GM18873 (cell line): ENCODE data around the gene SLC2A8.

Experiments
- ATAC-seq: cut with Tn5 transposase; IDR thresholded peaks from one replicate; pipeline ENCODE4 v1.9.1; 2021; ENCODE audit warnings: mild to moderate bottlenecking, moderate library complexity, moderate number of reproducible peaks; ENCODE audit not compliant: unreplicated experiment, low FRiP score

Gene SLC2A8

GRCh38 chr9:127399736-127400269 lies 2.8 kb downstream of the SLC2A8 start:
- no peak for ATAC-seq

- ATAC-seq = no peak
These were observed 5.6 kb downstream of the SLC2A8 start for GRCh38 chr9:127402401-127403090.

GRCh38 chr9:127403507-127404192 lies 6.7 kb downstream of the SLC2A8 start:
- no peak for ATAC-seq

- ATAC-seq = no peak
These were observed 7.7 kb downstream of the SLC2A8 start for GRCh38 chr9:127404631-127405030.

- no peak for ATAC-seq
These were observed 8.6 kb downstream of the SLC2A8 start for GRCh38 chr9:127405344-127406125.

- ATAC-seq = no peak
These were observed 10.0 kb downstream of the SLC2A8 start for GRCh38 chr9:127406799-127407491.

- no peak for ATAC-seq
These were observed 10.5 kb downstream of the SLC2A8 start for GRCh38 chr9:127407492-127407843.

GRCh38 chr9:127411122-127411521 lies 14.2 kb downstream of the SLC2A8 start:
- ATAC-seq = no peak

GRCh38 chr9:127415141-127415540 lies 18.2 kb downstream of the SLC2A8 start:
- no peak for ATAC-seq

- ATAC-seq = no peak
These were observed 18.7 kb downstream of the SLC2A8 start for GRCh38 chr9:127415657-127416056.

- ATAC-seq = no peak
These were observed 20.4 kb downstream of the SLC2A8 start for GRCh38 chr9:127417131-127418036.

GRCh38 chr9:127418037-127418471 lies 21.1 kb downstream of the SLC2A8 start:
- ATAC-seq = no peak

- no peak for ATAC-seq
These were observed 22.4 kb downstream of the SLC2A8 start for GRCh38 chr9:127419348-127419747.

- ATAC-seq = no peak
These were observed 24.1 kb downstream of the SLC2A8 start for GRCh38 chr9:127421057-127421456.

- no peak for ATAC-seq
These were observed 25.3 kb downstream of the SLC2A8 start for GRCh38 chr9:127422133-127422782.

GRCh38 chr9:127422787-127423186 lies 25.8 kb downstream of the SLC2A8 start:
- no peak for ATAC-seq

- ATAC-seq = no peak
These were observed 26.5 kb downstream of the SLC2A8 start for GRCh38 chr9:127423476-127423933.

GRCh38 chr9:127423934-127424675 lies 27.1 kb downstream of the SLC2A8 start, which contains the start of gene ZNF79:
Gene ZNF79 (plus strand): TSS chr9:127424382. CDS start chr9:127424788, 406 bp downstream.
- peak; percentile 75 for ATAC-seq
